Glutamatergic neuron (in vitro differentiated cells): Measurements from ENCODE around the gene MTMR4. TPM values are rescaled to one million over a fixed set of nuclear protein-coding genes. Genes with fewer than 3 reads are reported as not detected.
A peak's percentile ranks its signal among the peaks of the same experiment; 100 is the strongest.

ENCODE experiments used
- DNase-seq: peaks from one replicate; pipeline ENCODE4 v3.0.0; 2022
- H3K27ac Mint-ChIP-seq: one replicate; pipeline ENCODE4 v1.8.0; 2020; ENCODE audit warnings: mild to moderate bottlenecking, mixed read lengths, inconsistent platforms; ENCODE audit not compliant: unreplicated experiment
- H3K27me3 Mint-ChIP-seq: one replicate; pipeline ENCODE4 v1.8.0; 2020; ENCODE audit warnings: mild to moderate bottlenecking, moderate library complexity, mixed read lengths, inconsistent platforms; ENCODE audit not compliant: unreplicated experiment
- H3K36me3 Mint-ChIP-seq: one replicate; pipeline ENCODE4 v1.8.0; 2020; ENCODE audit warnings: mild to moderate bottlenecking, mixed read lengths, inconsistent platforms; ENCODE audit not compliant: unreplicated experiment
- H3K4me1 Mint-ChIP-seq: one replicate; pipeline ENCODE4 v1.8.0; 2020; ENCODE audit warnings: mild to moderate bottlenecking, low read depth, mixed read lengths, inconsistent platforms; ENCODE audit not compliant: unreplicated experiment
- H3K4me3 Mint-ChIP-seq: one replicate; pipeline ENCODE4 v1.8.0; 2020; ENCODE audit warnings: mild to moderate bottlenecking, mixed read lengths, inconsistent platforms; ENCODE audit not compliant: unreplicated experiment
- H3K9me3 Mint-ChIP-seq: one replicate; pipeline ENCODE4 v1.8.0; 2020; ENCODE audit warnings: mild to moderate bottlenecking, moderate library complexity, mixed read lengths, inconsistent platforms; ENCODE audit not compliant: unreplicated experiment
- total RNA-seq: library from RNA; stranded (reverse); fragmentation: NEBNext Ultra II Directional; extraction: Animal tissue kit (Norgen Biotek cat#: 25700); gene quantifications from one replicate; pipeline ENCODE4 v1.2.1, GENCODE V29; 2021; ENCODE audit not compliant: unreplicated experiment
- TF ChIP-seq, protein P1 (sequence below): fragments of 200-600 bp; sonication (generic); IDR thresholded peaks from one replicate; pipeline ENCODE4 v1.5.0; 2021; ENCODE audit not compliant: partially characterized antibody, unreplicated experiment

Gene MTMR4
- total RNA-seq, 1 donor from 2014 or later: 152 TPM

DNA sequence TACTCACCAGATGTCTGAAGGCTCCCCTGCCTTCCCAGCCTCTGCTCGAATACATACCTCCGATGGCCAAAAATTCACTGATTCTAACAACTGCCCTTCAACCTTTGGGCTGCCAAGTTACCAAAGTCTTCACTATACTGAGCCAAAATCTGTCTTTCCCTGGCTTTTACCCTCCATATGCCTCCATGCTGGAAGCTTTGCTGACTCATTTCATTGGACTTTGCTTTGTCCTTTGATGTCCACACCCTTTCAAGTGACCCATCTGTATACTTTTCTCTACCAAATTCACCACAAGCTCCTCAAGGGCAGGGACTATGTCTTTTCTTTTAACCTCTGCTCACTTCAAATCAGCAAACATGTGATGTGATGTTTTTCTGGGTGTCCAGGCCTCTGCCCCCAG lies 21.0 kb upstream of the MTMR4 start:
- no peak overlapping the region for H3K4me3 Mint-ChIP-seq
- H3K4me1 Mint-ChIP-seq: peaks cover 24% of the 10 kb centered on the region

DNA sequence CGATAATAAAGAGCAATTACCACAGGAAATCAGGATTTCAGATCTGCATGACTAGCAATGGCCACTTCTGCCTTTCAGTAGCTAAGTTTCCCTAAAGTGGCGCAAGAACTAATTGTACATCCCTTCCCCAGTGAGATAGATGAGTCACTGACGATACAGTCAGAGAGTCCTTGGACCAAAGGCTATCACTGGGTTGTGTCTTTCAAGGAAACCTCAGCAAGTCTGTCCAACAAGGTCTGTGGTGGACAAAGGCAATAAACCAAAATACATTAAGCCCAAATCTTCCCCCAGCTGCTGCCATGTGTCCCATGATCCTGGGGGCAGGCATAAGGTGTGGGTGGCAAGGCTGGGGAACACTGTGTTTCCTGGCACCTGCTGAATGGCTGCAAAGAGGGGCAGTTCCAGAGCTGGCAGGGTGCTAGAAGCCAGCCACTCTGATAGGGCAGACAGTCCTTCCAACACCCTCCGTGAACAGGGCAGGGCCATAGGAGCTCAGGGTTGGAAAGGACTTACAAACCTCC lies 20.5 kb upstream of the MTMR4 start:
- Mint-ChIP-seq H3K27ac (peak overlapping the region; percentile 77), H3K4me1 (peaks cover 24% of the 10 kb centered on the region), H3K27me3 (peaks cover 8% of the 10 kb centered on the region), H3K36me3 (no peaks in the 10 kb centered on the region), H3K9me3 (peaks cover 4% of the 10 kb centered on the region), H3K4me3 (no peak overlapping the region)
- no peak for DNase-seq
- TF ChIP-seq, protein P1, sequence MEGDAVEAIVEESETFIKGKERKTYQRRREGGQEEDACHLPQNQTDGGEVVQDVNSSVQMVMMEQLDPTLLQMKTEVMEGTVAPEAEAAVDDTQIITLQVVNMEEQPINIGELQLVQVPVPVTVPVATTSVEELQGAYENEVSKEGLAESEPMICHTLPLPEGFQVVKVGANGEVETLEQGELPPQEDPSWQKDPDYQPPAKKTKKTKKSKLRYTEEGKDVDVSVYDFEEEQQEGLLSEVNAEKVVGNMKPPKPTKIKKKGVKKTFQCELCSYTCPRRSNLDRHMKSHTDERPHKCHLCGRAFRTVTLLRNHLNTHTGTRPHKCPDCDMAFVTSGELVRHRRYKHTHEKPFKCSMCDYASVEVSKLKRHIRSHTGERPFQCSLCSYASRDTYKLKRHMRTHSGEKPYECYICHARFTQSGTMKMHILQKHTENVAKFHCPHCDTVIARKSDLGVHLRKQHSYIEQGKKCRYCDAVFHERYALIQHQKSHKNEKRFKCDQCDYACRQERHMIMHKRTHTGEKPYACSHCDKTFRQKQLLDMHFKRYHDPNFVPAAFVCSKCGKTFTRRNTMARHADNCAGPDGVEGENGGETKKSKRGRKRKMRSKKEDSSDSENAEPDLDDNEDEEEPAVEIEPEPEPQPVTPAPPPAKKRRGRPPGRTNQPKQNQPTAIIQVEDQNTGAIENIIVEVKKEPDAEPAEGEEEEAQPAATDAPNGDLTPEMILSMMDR: no peak

More for the DNA sequence above, 21.0 kb upstream of the MTMR4 start:
- peak overlapping the region; percentile 77 for H3K27ac Mint-ChIP-seq
- H3K27me3 Mint-ChIP-seq: peaks cover 10% of the 10 kb centered on the region
- H3K36me3 Mint-ChIP-seq: no peaks in the 10 kb centered on the region
- peaks cover 4% of the 10 kb centered on the region for H3K9me3 Mint-ChIP-seq
- TF ChIP-seq, protein P1: no peak
- DNase-seq: no peak

DNA sequence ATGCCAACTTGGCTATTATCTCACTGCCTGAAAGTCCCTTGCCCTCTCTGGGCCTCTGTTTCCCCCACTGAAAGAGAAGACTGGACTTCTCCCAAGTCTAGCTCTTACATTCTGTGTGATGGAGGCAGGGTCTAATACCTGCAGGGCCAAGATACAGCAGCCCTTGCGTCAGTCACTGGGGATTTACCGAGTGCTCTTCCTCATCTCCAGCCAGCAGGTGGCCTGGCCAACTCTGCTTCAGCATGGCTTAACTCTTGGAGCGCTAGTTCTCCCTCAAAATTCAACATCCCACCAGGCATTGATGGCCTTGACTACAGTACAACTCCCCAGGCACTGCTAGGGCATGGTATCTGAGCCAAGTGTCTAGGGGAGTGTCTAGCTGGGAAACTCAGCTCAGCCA lies 19.9 kb upstream of the MTMR4 start:
- no peak for DNase-seq
- TF ChIP-seq, protein P1: no peak
- no peak overlapping the region for H3K4me3 Mint-ChIP-seq
- H3K27me3 Mint-ChIP-seq: peaks cover 10% of the 10 kb centered on the region
- H3K9me3 Mint-ChIP-seq: peaks cover 4% of the 10 kb centered on the region
- no peak overlapping the region for H3K27ac Mint-ChIP-seq
- peaks cover 23% of the 10 kb centered on the region for H3K4me1 Mint-ChIP-seq
- no peaks in the 10 kb centered on the region for H3K36me3 Mint-ChIP-seq

DNA sequence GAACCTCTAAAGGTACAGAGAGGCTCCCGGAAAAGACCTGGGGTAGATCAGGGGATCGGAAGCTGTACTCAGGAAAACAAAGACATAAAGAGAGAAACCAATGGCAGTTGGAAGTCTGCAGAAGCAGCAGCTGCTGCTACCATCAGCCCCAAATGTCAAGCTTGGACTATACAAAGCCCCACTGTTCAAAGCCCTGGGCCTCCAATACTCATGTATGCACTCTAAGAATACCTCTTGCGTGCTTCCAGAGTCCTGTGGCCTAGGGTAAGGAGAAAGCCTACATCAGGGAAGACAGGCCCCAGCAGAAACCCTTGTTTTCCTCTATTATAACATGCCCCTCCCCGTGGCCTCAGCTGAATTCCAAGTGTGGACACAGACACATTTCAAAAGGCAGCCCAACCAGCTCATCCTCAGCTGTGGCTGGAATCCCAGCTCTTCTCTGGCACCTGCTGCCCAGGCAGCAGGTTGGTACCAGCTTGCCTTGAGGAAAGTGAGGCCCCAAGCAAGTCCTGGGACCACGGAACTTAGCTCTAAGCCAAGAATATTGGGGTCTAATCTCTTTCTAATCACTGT lies 19.3 kb upstream of the MTMR4 start:
- H3K4me1 Mint-ChIP-seq: peaks cover 23% of the 10 kb centered on the region
- peaks cover 4% of the 10 kb centered on the region for H3K9me3 Mint-ChIP-seq
- no peaks in the 10 kb centered on the region for H3K36me3 Mint-ChIP-seq
- peaks cover 13% of the 10 kb centered on the region for H3K27me3 Mint-ChIP-seq
- no peak for DNase-seq
- H3K4me3 Mint-ChIP-seq: peak overlapping the region; percentile 14
- H3K27ac Mint-ChIP-seq: no peak overlapping the region
- TF ChIP-seq, protein P1: no peak

DNA sequence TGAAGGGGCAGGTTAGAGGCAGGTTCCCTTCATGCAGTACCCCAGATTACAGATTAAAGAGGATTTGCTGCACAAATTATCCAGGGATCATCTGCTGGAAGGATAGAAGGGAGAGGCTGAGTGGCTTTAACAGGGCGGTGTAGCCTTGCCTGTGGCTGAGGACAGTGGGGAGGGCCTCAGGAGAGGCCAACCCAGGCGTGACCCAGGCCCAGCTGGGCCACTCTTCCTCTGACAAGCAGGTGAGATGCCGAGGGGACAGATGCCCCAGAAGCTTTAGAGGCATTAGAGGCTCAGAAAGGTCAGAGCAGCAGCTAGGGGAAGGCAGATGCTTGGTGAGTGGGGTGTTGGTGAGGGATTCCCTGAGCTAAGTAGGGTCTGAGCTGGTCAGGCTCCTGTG lies 18.1 kb upstream of the MTMR4 start:
- Mint-ChIP-seq H3K4me1 (peaks cover 23% of the 10 kb centered on the region), H3K27me3 (peaks cover 13% of the 10 kb centered on the region), H3K9me3 (peaks cover 4% of the 10 kb centered on the region), H3K36me3 (no peaks in the 10 kb centered on the region), H3K27ac (peak overlapping the region; percentile 33), H3K4me3 (peak overlapping the region; percentile 79)
- no peak for DNase-seq
- TF ChIP-seq, protein P1: no peak
